GM19099 (cell line): ENCODE measurements around the gene PUSL1.

Experiments used
- POLR2A ChIP-seq: IDR thresholded peaks from 3 replicates; pipeline ENCODE4 v1.6.1; 2011; ENCODE audit warnings: low read depth; ENCODE audit not compliant: insufficient read length; ENCODE audit errors: extremely low read depth

PUSL1 gene

DNA sequence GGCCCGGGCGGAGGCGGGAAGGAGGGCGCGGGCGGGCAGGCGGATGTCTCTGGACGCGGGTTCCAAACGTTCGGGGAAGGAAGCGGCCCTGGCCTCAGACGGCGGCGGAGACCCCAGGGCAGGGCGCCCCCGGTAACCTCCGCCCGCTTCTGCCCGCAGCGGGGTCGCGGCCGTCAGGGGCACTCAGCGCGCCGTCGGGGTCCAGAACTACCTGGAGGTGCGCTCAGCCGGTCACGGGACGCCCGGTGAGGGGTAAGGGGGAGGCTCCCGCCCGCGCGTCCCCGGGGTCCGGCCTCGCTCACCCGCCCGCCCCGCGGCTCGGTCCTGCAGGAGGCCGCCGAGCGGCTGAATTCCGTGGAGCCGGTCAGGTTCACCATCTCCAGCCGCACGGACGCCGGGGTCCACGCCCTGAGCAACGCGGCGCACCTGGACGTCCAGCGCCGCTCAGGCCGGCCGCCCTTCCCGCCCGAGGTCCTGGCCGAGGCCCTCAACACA lies 406 bp downstream of the PUSL1 start:
- TF ChIP-seq POLR2A = no peak

DNA sequence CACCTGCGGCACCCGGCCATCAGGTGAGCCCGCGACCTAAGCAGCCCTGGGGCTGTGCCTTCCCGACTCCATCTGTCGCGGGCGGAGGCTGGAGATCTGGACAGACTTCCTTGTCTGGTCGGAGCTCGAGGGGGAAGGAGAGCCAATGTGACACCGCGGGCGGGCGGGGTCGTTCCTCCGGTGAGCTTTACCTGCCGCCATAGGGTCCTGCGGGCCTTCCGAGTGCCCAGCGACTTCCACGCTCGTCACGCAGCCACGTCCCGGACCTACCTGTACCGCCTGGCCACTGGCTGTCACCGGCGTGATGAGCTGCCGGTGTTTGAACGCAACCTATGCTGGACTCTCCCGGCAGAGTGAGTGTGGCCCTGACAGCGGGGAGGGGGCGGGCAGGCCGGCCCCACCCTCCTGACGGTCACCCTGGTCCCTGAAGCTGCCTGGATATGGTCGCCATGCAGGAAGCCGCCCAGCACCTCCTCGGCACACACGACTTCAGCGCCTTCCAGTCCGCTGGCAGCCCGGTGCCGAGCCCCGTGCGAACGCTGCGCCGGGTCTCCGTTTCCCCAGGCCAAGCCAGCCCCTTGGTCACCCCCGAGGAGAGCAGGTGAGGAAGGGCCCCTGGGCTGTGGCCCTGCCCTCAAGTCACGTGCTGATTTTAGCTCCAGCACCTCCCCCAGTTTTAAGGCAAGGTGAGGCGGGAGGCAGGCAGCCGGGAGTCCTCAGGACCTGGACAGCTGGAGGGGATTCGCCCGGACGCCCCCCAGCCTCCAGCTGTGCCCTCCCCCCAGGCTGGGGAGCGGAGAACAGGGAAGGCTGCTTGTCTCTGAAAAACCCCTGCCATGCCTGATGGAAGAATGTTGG lies 1.1 kb downstream of the PUSL1 start:
- no peak for TF ChIP-seq POLR2A

DNA sequence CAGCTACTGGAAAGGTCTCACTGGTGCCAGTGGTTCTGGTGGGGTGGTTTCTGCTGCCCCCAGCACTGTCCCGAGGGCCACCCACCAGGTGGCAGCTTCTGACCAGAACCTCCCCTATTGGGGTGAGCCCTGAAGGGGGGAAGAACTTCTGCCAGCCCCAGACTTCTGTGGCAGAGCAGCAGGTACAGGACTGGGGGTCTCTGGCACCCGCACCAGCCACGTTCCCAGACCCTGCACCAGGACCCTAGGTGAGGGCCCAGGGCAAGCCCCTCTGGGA lies 1.6 kb downstream of the PUSL1 start:
- TF ChIP-seq POLR2A = no peak

DNA sequence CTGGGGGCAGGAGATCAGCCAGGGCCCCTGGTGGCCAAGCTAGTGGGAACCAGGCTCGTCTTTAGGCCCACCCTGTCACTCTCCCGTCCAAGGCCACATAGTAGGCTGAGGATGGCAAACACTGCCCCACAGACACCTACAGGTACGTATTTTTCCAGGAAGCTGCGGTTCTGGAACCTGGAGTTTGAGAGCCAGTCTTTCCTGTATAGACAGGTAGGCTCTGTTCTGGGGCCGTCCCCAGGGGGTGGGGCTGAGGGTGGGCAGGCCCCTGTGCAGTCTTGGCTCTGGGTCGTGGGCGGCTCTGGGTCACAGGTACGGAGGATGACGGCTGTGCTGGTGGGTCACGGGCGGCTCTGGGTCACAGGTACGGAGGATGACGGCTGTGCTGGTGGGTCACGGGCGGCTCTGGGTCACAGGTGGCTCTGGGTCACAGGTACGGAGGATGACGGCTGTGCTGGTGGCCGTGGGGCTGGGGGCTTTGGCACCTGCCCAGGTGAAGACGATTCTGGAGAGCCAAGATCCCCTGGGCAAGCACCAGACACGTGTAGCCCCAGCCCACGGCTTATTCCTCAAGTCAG lies 2.2 kb downstream of the PUSL1 start:
- no peak for TF ChIP-seq POLR2A

DNA sequence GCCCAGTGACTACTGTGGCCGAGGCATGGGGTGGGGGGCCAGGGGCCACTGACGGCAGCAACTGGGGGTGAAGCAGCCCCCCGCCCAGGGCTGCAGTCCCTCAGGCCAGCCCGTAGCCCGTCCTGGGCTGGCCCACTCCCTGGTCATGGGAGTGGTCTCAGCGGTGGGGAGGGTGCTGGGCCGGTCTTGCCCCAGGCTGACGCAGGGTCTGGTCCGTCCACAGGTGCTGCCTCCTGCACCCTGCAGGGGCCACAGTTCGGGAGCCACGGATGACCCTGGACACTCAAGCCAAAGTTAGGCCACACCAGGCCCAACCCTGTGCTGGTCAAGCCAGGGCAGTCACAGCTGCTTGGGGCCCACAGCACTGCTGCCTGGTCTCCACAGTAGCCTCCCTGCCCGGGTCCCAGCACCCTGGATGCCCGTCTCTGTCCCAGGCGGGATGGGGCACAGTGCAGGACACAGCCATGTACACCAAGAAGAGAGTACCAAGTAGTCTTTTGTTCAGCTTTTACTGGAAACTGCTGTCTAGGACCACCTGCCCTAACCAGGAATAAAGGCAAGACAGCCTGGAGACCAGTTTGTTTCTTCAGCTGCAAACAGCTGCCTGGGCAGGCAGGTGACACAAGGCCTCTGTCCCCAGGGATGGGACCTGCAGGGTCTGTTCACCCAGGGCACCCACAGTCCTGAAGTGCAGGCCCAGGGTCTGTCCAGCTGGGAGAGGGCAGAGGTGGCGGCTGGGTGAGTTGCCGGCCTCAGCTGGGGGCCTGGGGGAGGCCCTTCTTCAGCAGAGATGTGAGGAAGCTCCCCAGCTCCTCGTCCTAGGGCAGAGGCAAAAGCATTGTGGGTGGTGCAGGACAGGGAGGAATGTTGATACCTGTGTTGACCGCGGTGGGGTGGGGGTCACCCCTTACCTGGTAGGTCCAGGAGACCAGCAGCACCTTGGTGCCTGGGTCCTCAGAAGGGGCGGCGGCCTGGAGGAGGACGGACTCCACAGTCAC lies 3.0 kb downstream of the PUSL1 start:
- TF ChIP-seq POLR2A = no peak

DNA sequence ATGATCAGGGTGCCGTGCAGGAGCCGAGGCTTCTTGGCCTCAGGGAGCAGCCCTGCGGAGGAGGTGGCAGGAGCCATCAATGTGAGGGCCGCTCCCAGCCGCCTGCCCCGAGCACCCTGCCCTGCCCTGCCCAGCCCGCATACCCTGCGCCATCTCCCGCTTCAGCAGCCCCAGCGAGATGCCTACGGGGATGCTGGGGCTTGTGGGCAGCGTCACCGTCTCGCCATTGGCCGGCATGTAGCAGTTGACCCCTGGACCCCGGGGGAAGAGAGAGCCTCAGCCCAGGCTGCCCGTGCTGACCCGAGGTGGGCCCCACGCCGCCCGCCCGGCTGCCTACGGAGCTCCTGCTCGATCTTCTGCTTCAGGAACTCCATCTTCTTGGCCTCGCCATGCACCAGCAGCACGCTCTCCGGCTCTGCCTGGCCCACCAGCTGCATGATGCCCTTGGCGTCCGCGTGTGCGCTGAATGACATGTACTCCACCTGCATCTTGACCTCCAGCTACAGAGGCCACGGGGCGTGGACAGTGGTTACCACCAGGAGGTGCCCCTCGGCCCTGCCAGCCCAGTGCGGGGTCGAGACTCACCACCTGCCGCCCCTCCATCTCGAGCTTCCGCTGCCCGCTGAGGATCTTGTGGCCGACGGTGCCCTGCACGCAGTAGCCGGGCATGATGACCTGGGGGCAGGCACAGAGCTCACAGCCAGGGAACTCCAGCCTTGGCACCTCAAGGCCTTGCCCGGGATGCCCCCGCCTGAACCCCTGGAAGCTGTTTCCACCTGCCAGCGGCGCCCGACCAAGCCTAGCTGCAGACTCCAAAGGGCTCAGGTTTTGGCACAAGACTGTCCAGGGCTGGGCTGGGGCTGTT lies 4.3 kb downstream of the PUSL1 start:
- no peak for TF ChIP-seq POLR2A

DNA sequence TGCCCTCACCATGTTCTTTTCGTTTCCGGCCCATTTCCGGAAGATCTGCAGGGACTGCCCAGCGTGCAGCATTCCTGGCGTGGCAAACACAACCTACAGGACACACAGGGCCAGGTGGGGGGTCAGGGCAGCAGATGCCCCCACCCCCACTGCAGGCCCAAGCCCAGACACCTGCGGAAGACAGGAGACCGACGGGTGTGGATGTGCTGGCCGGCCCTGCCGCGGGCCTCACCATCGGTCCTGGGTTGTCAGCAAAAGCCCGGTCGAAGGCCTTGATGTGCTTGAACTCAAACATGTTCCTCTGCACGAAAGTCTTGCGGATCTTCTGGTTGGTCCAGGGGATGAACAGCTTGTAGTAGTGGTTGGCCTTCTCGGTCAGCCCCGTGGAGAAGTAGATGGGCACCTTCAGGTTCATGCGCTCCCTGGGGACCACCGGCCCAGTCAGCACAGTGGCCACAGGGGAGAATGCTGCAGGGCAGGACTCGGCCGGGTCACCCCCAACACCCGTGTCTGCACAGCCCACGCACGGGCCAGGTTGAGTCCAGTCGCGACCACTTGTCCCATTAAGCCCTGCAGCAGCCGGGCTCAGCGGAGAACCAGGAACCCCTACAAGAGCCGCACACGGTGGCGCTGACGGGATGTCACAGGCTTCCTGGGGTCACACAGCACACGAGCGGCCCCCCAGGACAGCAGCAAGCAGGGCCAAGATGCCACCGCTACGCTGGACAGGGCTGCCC lies 5.3 kb downstream of the PUSL1 start:
- no peak for TF ChIP-seq POLR2A

DNA sequence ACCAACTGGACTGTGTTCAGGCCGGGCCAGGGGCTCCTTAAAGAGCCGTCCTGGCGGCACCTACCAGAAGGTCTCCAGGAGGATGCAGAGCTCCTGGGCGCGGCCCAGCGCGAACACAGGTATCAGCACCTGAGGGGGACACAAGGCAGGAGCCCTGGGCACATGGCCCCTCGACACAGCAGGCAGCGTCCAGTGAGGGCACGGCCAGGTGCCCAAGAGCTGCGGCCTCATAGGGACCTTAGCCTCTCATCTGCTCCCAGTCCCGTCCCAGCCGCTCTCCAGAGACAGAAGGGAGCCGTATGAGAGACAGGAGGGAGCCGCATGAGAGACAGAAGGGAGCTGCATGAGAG lies 5.8 kb downstream of the PUSL1 start:
- no peak for TF ChIP-seq POLR2A

DNA sequence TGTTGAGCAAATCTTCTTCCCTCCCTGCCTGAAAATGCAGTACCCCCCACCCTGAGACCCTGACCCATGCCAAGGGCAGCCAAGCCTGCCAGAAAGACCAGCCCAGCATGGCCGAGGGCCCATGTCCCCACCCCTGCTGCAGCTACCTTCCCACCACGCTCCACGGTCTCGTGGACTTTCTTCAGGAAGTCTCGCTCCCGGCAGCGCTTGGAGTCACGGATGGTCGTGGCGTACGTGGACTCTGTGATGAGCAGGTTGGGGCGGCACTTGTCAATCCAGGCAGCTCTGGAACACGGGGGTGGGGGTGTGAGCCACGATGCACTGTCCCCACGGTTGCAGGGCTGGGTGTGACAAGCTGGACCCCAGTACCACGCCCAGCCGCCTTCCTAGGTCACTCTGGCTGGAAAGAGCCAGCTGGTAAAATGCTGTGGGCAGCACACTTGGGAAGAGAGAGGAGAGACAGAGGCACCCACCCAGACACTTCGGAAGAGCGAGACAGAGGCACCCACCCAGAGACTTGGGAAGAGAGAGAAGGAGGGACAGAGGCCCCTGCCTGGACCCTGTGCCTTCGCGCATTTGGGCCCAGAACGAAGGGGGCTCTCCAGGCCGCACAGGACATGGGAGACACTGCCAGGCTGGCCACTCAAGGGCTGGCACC lies 6.4 kb downstream of the PUSL1 start:
- no peak for TF ChIP-seq POLR2A

DNA sequence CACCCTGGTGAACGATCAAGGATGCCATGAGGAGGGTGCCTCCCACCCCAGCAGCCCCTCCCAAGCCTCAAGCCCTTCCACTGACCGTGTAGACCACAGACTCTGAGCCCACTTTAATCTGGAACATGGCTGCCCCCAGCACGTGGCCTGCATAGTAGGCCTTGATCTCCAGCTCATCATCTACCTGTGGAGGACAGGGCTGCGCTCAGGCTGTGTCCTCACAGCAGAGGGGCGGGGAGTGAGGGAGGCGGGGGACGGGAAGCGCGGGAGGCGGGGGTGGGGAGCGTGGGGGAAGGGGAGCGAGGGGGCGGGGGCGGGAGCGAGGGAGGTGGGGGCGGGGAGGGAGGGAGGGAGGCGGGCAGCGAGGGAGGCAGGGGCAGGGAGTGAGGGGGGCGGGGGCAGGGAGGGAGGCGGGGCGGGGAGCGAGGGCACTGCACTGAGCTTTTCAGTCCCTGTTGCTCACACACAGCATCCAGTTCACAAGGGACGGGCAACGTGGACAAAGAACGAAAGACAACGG lies 7.1 kb downstream of the PUSL1 start:
- no peak for TF ChIP-seq POLR2A

DNA sequence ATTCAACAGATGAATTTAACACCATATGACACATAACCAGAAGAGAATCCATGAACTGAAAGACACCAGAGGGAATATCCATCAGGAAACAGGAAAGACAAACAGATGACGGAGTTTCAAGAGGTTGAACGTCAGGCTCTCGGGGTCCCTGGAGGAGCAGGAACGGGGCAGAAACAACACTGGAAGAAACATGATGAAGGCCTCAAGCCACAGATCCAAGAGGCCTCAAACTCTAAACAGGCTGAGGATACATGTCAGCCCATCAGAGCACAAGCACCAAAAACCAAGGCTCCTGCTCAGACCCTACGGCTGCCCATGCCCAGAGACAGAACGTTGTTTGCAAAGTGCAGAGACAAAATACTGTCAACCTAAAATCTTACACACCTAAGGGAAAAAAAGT lies 9.0 kb downstream of the PUSL1 start:
- TF ChIP-seq POLR2A = no peak

DNA sequence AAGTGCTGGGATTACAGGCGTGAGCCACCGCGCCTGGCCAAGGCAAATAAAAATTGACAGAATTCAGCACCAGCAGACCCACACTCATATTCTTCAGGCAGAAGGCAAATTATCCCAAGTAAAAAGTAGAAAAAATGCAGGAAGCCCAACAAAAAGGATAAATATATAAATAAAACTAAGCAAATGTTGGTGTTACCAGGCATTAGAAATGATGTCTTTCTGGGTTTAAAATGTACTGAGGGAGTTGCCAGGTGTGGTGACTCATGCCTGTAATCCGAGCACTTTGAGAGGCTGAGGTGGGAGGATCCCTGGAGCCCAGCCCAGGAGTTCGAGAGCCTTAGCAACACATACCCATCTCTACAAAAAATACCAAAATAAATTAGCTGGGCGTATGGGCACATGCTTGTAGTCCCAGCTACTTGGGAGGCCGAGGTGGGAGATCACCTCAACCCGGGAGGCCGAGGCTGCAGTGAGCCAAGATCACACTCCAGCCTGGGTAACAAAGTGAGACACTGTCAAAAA lies 9.8 kb downstream of the PUSL1 start:
- TF ChIP-seq POLR2A = no peak
